GM13977 (cell line): ENCODE data around the gene TNFSF12.

Experiments used
- DNase-seq: peaks from one replicate; pipeline ENCODE4 v3.0.0; 2012; ENCODE audit warnings: low spot score
- CTCF ChIP-seq: IDR thresholded peaks from 2 replicates; pipeline ENCODE4 v1.5.1; 2012; ENCODE audit warnings: mild to moderate bottlenecking, control low read depth; ENCODE audit not compliant: insufficient read depth; ENCODE audit errors: extremely low read depth, missing control alignments
- in situ Hi-C: fragments of 300-500 bp; cut with MboI; formaldehyde crosslinking; loops from one replicate; pipeline ENCODE4 v1.12.0; 2022; ENCODE audit warnings: low sequenced_read_pairs, low pct_unique_long_range_greater_than_20kb, mixed read lengths, inconsistent platforms; ENCODE audit not compliant: unreplicated experiment

TNFSF12 gene

GRCh38 chr17:7573324-7574080 lies 24.6 kb downstream of the TNFSF12 start:
- DNase-seq, result peak; percentile 94
- in situ Hi-C loops, result loop anchor here (25.0 kb wide), 1 partner anchor 211 kb away; the partner anchor contains the start of genes KCTD11 and TMEM95
- no peak for TF ChIP-seq CTCF

GRCh38 chr17:7574176-7574953 lies 25.5 kb downstream of the TNFSF12 start:
- no peak for DNase-seq
- no peak for TF ChIP-seq CTCF
- in situ Hi-C loops, result loop anchor here (25.0 kb wide), 1 partner anchor 212 kb away; the partner anchor contains the start of genes KCTD11 and TMEM95

GRCh38 chr17:7575481-7575883 lies 26.6 kb downstream of the TNFSF12 start:
- DNase-seq, result no peak
- in situ Hi-C loops, result no loop called here
- TF ChIP-seq CTCF, result no peak

- DNase-seq, result no peak
- in situ Hi-C loops, result no loop called here
- no peak for TF ChIP-seq CTCF
Observed at GRCh38 chr17:7575959-7576358, 27.1 kb downstream of the TNFSF12 start.

GRCh38 chr17:7576432-7576937 lies 27.6 kb downstream of the TNFSF12 start:
- TF ChIP-seq CTCF, result no peak
- no peak for DNase-seq
- in situ Hi-C loops, result no loop called here

- in situ Hi-C loops, result no loop called here
- no peak for TF ChIP-seq CTCF
- DNase-seq, result no peak
Observed at GRCh38 chr17:7577327-7578199, 28.7 kb downstream of the TNFSF12 start.
